Esophagus squamous epithelium (tissue), 5 donors: Measurements from ENCODE around the gene CALB2. TPM values are rescaled to one million over a fixed set of nuclear protein-coding genes. Genes with fewer than 3 reads are reported as not detected.

Experiments used
- DNase-seq: peaks from one replicate; lab custom pipeline; 2025; lab: John Stamatoyannopoulos, UW
- H3K27ac ChIP-seq, 4 donors: fragments of 200-600 bp; sonication (generic); one replicate each; pipeline ENCODE4 v1.5.1; 2016 to 2019; ENCODE audit warnings: mild to moderate bottlenecking in 1 of 4
- H3K27me3 ChIP-seq, 4 donors: fragments of 200-600 bp; sonication (generic); 1 replicate in 3 of 4; 2 replicates in 1 of 4; pipeline versions ENCODE4 v1.5.1 to v1.6.0; 2017 to 2021; ENCODE audit warnings: antibody characterized with exemption in 1 of 4
- H3K36me3 ChIP-seq, 3 donors: fragments of 200-600 bp; sonication (generic); one replicate each; pipeline ENCODE4 v1.5.1; 2016 to 2019
- H3K4me1 ChIP-seq, 3 donors: fragments of 200-600 bp; sonication (generic); one replicate each; pipeline ENCODE4 v1.5.1; 2017 to 2019
- H3K4me3 ChIP-seq, 4 donors: fragments of 200-600 bp; sonication (generic); 1 replicate in 3 of 4; 2 replicates in 1 of 4; pipeline ENCODE4 v1.5.1; 2016 to 2019; ENCODE audit warnings: mild to moderate bottlenecking in 2 of 4, moderate library complexity in 1 of 4
- H3K9me3 ChIP-seq, 3 donors: fragments of 200-600 bp; sonication (generic); one replicate each; pipeline ENCODE4 v1.5.1; 2016 to 2019
- CTCF ChIP-seq, 6 experiments: fragments of 450-650 bp in 4 of 6; fragments of 200-600 bp in 2 of 6; sonication (generic) in 2 of 6; IDR thresholded peaks; one replicate each; pipeline ENCODE4 v1.5.1; 2016 to 2019; ENCODE audit warnings: antibody characterized with exemption in 6 of 6, mild to moderate bottlenecking in 4 of 6, moderate library complexity in 4 of 6
- POLR2A ChIP-seq, 4 donors: fragments of 450-650 bp; IDR thresholded peaks; one replicate each; pipeline ENCODE4 v1.6.1; 2017; ENCODE audit warnings: antibody characterized with exemption in 4 of 4, mild to moderate bottlenecking in 4 of 4, moderate library complexity in 3 of 4
- WGBS, 2 donors: methylation state at CpG; one replicate each; pipeline ENCODE4 v1.1.5; 2018; 5-methylcytosine and 5-hydroxymethylcytosine counted together
- intact Hi-C: fragments of 100-400 bp; cut with DNase I; formaldehyde crosslinking; loops from one replicate; pipeline ENCODE4 v1.15.0; 2022
- total RNA-seq, 4 donors: library from RNA; depleted of rRNA; stranded (reverse); fragments of >200 nt; gene quantifications; one replicate each; pipeline ENCODE4 v1.1.0, GENCODE V29; 2016
- donor health status: DM: yes; HTN: yes; CAD: no.

The CALB2 gene
- total RNA-seq, 4 donors from 2014 or later: 0.35 to 3.8 (median 2.4) TPM

- 15 to 17% methylated on average over 4 of the region's 11 CpGs for WGBS, 2 donors
- DNase-seq: no peak
- Histone ChIP-seq H3K27ac (no peak overlapping the region), H3K4me1 (peaks cover 3 to 17% (median 8%) of the 10 kb centered on the region in 3 donors), H3K9me3 (no peaks in the 10 kb centered on the region), H3K27me3 (peaks cover 0 to 45% (median 2%) of the 10 kb centered on the region in 4 donors), H3K4me3 (no peak overlapping the region), H3K36me3 (no peaks in the 10 kb centered on the region)
- TF ChIP-seq CTCF (IDR thresholded peaks at IDR 0.05) (no peak), POLR2A (IDR thresholded peaks at IDR 0.05) (no peak)
- intact Hi-C loops: no loop called here
Measured at GRCh38 chr16:71357681-71358080, 842 bp upstream of the CALB2 start.

GRCh38 chr16:71359431-71359830 is 908 bp downstream of the CALB2 start:
- Histone ChIP-seq H3K9me3 (no peaks in the 10 kb centered on the region), H3K4me3 (no peak overlapping the region), H3K27me3 (peaks cover 0 to 47% (median 2%) of the 10 kb centered on the region in 4 donors), H3K27ac (no peak overlapping the region), H3K36me3 (no peaks in the 10 kb centered on the region), H3K4me1 (peaks cover 3 to 17% (median 8%) of the 10 kb centered on the region in 3 donors)
- intact Hi-C loops: no loop called here
- no peak for TF ChIP-seq POLR2A (IDR thresholded peaks at IDR 0.05)
- WGBS, 2 donors: 77 to 81% methylated on average over 2 to 3 of the region's 6 CpGs
- no peak for DNase-seq

GRCh38 chr16:71360378-71360777 is 1.9 kb downstream of the CALB2 start:
- H3K27me3 ChIP-seq: peaks cover 0 to 45% (median 2%) of the 10 kb centered on the region in 4 donors
- H3K4me3 ChIP-seq: no peak overlapping the region
- no peaks in the 10 kb centered on the region for H3K36me3 ChIP-seq
- no peak overlapping the region for H3K27ac ChIP-seq
- WGBS, 2 donors: 17 to 60% methylated on average over 2 of the region's 2 CpGs
- intact Hi-C loops: no loop called here
- H3K9me3 ChIP-seq: no peaks in the 10 kb centered on the region
- TF ChIP-seq CTCF (IDR thresholded peaks at IDR 0.05) (no peak), POLR2A (IDR thresholded peaks at IDR 0.05) (no peak)
- no peak for DNase-seq
- H3K4me1 ChIP-seq: peaks cover 3 to 17% (median 8%) of the 10 kb centered on the region in 3 donors

- no peak overlapping the region for H3K27ac ChIP-seq
- H3K36me3 ChIP-seq: no peaks in the 10 kb centered on the region
- H3K27me3 ChIP-seq: peaks cover 0 to 38% (median 1%) of the 10 kb centered on the region in 4 donors
- TF ChIP-seq CTCF (IDR thresholded peaks at IDR 0.05) (no peak), POLR2A (IDR thresholded peaks at IDR 0.05) (no peak)
- no peak overlapping the region for H3K4me3 ChIP-seq
- no peak for DNase-seq
- no peaks in the 10 kb centered on the region for H3K9me3 ChIP-seq
- peaks cover 0 to under 1% (median 0%) of the 10 kb centered on the region in 3 donors for H3K4me1 ChIP-seq
- WGBS, 2 donors: 60% methylated on average over 1 of the region's 9 CpGs; no CpG with 5 or more reads in 1 of the 2 donors
- intact Hi-C loops: no loop called here
Measured at GRCh38 chr16:71364133-71364681, 5.7 kb downstream of the CALB2 start.

GRCh38 chr16:71365021-71365420 is 6.5 kb downstream of the CALB2 start:
- TF ChIP-seq POLR2A (IDR thresholded peaks at IDR 0.05) (no peak), CTCF (IDR thresholded peaks at IDR 0.05) (no peak)
- DNase-seq: no peak
- no peak overlapping the region for H3K27ac ChIP-seq
- WGBS, 2 donors: 71 to 89% methylated on average over 6 to 10 of the region's 10 CpGs
- intact Hi-C loops: no loop called here
- no peaks in the 10 kb centered on the region for H3K9me3 ChIP-seq
- no peaks in the 10 kb centered on the region for H3K4me1 ChIP-seq
- peaks cover 0 to 36% (median 0%) of the 10 kb centered on the region in 4 donors for H3K27me3 ChIP-seq
- no peaks in the 10 kb centered on the region for H3K36me3 ChIP-seq
- H3K4me3 ChIP-seq: no peak overlapping the region
